GM12801 (cell line): ENCODE measurements around the gene PPP1R14B.

Experiments
- TF ChIP-seq, protein P1 (sequence below): IDR thresholded peaks from one replicate; pipeline ENCODE4 v1.5.1; 2011; ENCODE audit warnings: control low read depth; ENCODE audit not compliant: insufficient read length; ENCODE audit errors: extremely low read depth

Gene PPP1R14B

DNA sequence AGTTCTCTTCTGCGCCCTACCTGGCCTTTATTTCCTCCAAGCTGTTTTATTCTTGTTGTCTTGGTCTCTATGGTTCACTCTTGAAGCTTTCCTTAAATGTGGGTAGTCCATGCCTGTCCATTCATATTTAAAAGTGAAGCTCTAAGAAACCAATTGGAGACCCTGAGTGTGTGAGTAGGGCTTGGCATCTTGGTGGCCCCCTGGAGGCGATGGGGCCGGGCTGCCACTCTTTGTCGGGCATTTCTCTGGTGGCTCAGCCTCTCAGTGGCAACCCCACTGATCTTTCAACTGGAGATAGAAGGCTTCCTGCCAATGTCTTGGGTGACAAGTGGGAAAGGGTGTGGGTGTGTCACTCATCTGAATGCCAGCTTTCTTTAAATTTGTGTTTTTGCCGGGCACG lies 29.9 kb downstream of the PPP1R14B start:
- TF ChIP-seq, protein P1, sequence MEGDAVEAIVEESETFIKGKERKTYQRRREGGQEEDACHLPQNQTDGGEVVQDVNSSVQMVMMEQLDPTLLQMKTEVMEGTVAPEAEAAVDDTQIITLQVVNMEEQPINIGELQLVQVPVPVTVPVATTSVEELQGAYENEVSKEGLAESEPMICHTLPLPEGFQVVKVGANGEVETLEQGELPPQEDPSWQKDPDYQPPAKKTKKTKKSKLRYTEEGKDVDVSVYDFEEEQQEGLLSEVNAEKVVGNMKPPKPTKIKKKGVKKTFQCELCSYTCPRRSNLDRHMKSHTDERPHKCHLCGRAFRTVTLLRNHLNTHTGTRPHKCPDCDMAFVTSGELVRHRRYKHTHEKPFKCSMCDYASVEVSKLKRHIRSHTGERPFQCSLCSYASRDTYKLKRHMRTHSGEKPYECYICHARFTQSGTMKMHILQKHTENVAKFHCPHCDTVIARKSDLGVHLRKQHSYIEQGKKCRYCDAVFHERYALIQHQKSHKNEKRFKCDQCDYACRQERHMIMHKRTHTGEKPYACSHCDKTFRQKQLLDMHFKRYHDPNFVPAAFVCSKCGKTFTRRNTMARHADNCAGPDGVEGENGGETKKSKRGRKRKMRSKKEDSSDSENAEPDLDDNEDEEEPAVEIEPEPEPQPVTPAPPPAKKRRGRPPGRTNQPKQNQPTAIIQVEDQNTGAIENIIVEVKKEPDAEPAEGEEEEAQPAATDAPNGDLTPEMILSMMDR, result no peak

DNA sequence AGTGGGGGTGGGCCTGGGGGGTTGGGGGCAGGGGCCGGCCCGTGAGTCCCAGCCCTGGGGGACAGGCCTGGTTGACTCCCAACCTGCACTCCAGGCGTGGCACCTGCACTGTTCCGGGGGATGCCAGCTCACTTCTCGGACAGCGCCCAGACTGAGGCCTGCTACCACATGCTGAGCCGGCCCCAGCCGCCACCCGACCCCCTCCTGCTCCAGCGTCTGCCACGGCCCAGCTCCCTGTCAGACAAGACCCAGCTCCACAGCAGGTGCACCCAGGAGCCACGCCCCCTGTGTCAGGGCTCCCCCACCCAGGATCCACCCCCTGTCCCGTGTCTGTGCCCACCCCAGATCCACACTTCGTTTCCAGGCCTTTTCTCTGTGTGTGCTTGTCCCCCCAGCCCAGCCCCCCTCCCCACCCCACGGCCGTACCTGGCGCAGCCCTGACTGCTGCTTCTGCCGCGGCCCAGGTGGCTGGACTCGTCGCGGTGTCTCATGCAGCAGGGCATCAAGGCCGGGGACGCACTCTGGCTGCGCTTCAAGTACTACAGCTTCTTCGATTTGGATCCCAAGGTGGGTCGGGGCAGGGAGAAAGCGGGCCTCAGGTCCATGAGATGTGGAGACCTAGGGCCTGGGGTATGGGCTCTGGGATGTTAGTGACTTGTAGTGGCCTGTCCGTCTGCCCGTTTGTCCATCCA lies 35.4 kb downstream of the PPP1R14B start:
- TF ChIP-seq, protein P1, result no peak

DNA sequence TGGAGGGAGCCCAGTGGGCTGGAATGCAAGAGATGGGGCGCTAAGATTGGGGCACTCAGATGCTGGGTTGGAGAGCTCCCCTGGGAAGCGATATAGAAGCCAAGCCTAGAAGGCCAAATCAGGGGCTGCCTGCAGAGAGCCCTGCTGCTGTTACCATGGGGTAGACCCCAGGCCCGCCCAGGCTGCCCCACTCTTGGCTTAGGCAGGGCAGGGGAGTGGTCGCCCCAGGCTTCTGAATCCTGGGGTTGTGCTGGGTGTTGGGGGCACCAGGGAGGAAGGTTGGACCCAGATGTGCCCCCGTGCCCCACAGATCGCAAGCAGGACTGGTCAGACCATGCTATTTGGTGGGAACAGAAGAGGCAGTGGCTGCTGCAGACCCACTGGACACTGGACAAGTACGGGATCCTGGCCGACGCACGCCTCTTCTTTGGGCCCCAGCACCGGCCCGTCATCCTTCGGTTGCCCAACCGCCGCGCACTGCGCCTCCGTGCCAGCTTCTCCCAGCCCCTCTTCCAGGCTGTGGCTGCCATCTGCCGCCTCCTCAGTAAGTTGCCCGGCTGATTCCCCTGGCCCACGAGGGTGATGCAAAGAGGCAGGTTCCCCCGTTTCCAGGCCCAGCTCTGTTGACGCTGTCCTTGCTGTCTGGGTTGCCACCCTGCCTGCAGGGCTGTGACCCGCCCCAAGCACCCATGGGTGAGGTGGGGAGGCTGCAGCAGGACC lies 36.3 kb downstream of the PPP1R14B start:
- TF ChIP-seq, protein P1, result no peak

DNA sequence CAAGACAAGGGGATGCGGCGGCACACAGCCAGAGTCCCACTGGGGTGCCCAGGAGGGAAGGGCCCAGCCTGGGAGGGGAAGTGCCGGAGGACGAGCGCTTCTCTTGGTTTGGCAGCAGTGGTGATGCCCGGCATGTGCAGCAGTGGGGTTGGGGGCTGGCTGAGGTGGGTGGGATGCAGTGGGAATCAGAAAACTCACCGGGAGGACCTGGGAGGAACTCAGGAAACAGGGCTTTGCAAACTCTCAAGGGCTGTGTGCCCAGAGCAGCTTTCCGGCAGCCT lies 37.2 kb downstream of the PPP1R14B start:
- TF ChIP-seq, protein P1, result no peak

DNA sequence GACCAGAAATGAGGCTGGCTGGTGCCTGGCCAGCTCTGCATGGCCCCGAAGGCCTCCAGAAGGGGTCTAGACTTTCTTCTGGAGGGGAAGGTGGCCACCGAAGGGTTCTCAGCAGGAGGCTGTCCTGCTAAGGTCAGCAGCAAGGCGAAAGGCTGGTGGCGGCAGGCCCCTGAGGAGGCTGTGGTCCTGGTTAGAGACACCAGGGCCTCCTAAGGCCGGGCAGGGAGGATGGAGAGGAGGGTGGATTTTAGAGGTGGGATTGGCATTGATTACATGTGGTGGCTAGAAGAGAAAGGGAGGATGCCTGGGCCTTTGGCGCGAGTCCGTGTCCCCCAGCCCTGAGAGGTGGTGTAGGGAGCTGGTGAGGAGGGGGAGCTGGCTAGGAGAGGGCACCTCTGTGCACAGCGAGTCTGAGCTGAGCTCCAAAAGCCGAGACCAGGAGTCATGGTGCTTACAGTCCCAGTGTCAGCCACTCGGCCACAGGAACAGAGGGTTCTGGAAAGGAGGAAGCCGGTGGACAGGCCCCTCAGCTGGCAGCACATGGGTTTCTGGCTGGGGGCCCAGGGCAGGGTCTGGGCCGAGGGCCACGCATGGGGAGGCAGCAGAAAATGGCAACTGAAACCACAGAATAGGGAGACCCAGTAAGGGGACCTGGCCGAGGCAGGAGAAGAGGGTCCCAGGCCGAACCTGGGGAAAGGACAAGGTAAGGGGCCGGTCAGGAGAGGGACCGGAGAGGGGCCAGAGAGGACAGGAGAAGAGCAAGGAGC lies 37.8 kb downstream of the PPP1R14B start:
- TF ChIP-seq, protein P1, result no peak

DNA sequence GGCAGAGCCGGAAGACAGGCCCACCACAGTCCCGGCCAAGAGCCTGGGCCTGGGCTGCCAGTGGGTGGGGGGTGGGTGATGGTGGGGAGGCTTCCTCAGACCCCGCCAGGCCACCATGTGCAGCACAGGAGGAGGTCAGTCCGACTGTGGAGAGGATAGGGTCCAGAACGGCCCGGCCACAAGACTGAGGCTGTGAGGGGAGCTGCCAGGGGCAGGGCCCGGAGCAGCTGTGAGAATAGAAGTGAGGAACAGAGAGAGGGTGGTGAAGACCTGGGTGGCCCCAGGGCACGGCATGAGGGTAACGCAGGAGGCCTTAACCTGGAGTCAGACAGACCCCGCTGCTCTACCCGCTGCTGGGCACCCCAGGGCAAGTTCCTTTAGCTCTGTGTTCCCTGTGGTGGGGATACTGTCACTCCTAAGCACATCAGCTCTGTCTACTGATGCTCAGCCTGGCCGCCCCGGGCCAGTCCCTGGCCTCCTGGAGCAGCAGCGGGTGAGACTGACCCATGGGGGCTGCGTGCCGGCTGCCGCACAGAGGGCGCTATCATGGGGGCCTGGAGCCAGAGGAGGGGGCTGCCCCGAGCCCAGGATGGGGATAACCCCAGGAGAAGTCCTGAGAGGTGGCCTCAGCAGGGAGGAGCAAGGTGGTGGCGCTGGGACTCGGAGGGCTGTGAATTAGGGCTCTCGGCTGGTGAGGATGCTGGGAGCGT lies 38.5 kb downstream of the PPP1R14B start:
- TF ChIP-seq, protein P1, result no peak
